H1 (cell line): ENCODE measurements around the gene AMH. TPM values are rescaled to one million over a fixed set of nuclear protein-coding genes. Genes with fewer than 3 reads are reported as not detected.

ENCODE experiments used
- CTCF ChIA-PET: fragments of 300-600 bp; sonication (Branson Sonifier 250); formaldehyde crosslinking; loops from one replicate; lab custom pipeline; 2021; ENCODE audit not compliant: partially characterized antibody; lab: Charles Lee
- POLR2A ChIA-PET: fragments of 300-600 bp; sonication (Branson Sonifier 250); formaldehyde crosslinking; loops from one replicate; lab custom pipeline; 2021; ENCODE audit warnings: inconsistent platforms; ENCODE audit not compliant: partially characterized antibody; lab: Charles Lee
- DNase-seq, 2 experiments: peaks; one replicate each; pipeline versions ENCODE4 v3.0.0 to v3.0.0-alpha.2; 2010 to 2022; ENCODE audit warnings: low spot score in 2 of 2, low read depth in 1 of 2, mixed read lengths in 1 of 2
- FAIRE-seq: peaks from 2 replicates; lab custom pipeline; 2011; peaks lifted over from hg19 to GRCh38; lab: Jason Lieb, UNC
- H2AFZ ChIP-seq: 2 replicates; pipeline ENCODE4 v1.8.1; 2012; ENCODE audit warnings: low read length, inconsistent platforms
- H2AK5ac ChIP-seq: 2 replicates; pipeline ENCODE4 v1.6.1; 2013; ENCODE audit warnings: low read depth, low read length
- H2BK120ac ChIP-seq: replicated peaks from 2 replicates; pipeline ENCODE3; 2013; ENCODE audit warnings: low read depth, low read length, inconsistent platforms
- H2BK12ac ChIP-seq: 2 replicates; pipeline ENCODE4 v1.6.1; 2013; ENCODE audit warnings: low read depth, low read length
- H2BK15ac ChIP-seq: 2 replicates; pipeline ENCODE4 v1.6.1; 2013; ENCODE audit warnings: low read length
- H2BK20ac ChIP-seq: 2 replicates; pipeline ENCODE4 v1.6.1; 2013; ENCODE audit warnings: low read length
- H2BK5ac ChIP-seq: 2 replicates; pipeline ENCODE4 v1.6.1; 2013; ENCODE audit warnings: low read depth, low read length
- H3K14ac ChIP-seq: 2 replicates; pipeline ENCODE4 v1.6.1; 2013; ENCODE audit warnings: inconsistent platforms; ENCODE audit not compliant: insufficient read length
- H3K18ac ChIP-seq: 2 replicates; pipeline ENCODE4 v1.6.1; 2013; ENCODE audit warnings: low read length; ENCODE audit errors: extremely low read depth
- H3K23ac ChIP-seq: 2 replicates; pipeline ENCODE4 v1.6.1; 2013; ENCODE audit warnings: inconsistent platforms; ENCODE audit not compliant: insufficient read length
- H3K23me2 ChIP-seq: 2 replicates; pipeline ENCODE4 v1.6.1; 2013; ENCODE audit warnings: low read depth, low read length
- H3K27ac ChIP-seq: 2 replicates; pipeline ENCODE4 v1.6.1; 2011; ENCODE audit warnings: low read depth, low read length, inconsistent platforms
- H3K27me3 ChIP-seq, 4 experiments: replicated peaks in 1 of 4; 1 replicate in 1 of 4; 2 replicates in 3 of 4; pipeline versions ENCODE4 v1.6.1 to v1.8.1; 2011 to 2013; ENCODE audit warnings: low read length in 3 of 4, mild to moderate bottlenecking in 3 of 4, inconsistent platforms in 2 of 4, mixed read lengths in 2 of 4, moderate library complexity in 1 of 4; ENCODE audit not compliant: control insufficient read depth in 3 of 4, insufficient read depth in 3 of 4; ENCODE audit errors: extremely low read depth in 1 of 4
- H3K36me3 ChIP-seq, 4 experiments: 2 replicates each; pipeline versions ENCODE4 v1.6.1 to v1.8.1; 2011 to 2013; ENCODE audit warnings: mild to moderate bottlenecking in 4 of 4, low read length in 3 of 4, moderate library complexity in 2 of 4, control low read depth in 1 of 4, inconsistent platforms in 1 of 4; ENCODE audit not compliant: insufficient read depth in 4 of 4, control insufficient read depth in 2 of 4
- H3K4ac ChIP-seq: replicated peaks from 2 replicates; pipeline ENCODE3; 2013; ENCODE audit warnings: low read length, low read depth, mixed read lengths, inconsistent platforms; ENCODE audit not compliant: insufficient read length
- H3K4me1 ChIP-seq, 4 experiments: replicated peaks in 1 of 4; 1 replicate in 1 of 4; 2 replicates in 3 of 4; pipeline versions ENCODE4 v1.6.1 to v1.8.1; 2011 to 2013; ENCODE audit warnings: low read length in 3 of 4, inconsistent platforms in 2 of 4, mixed read lengths in 1 of 4; ENCODE audit not compliant: insufficient read depth in 4 of 4, control insufficient read depth in 3 of 4
- H3K4me2 ChIP-seq, 2 experiments: 2 replicates each; pipeline versions ENCODE4 v1.6.1 to v1.8.1; 2011 to 2013; ENCODE audit warnings: low read depth in 2 of 2, low read length in 2 of 2, control low read depth in 1 of 2, inconsistent platforms in 1 of 2, mild to moderate bottlenecking in 1 of 2; ENCODE audit not compliant: insufficient read depth in 1 of 2
- H3K4me3 ChIP-seq, 4 experiments: fragments of 200-600, 300-600 bp in 1 of 4; sonication (generic), shearing (Covaris generic), sonication (Bioruptor Twin) in 1 of 4; 2 replicates each; pipeline versions ENCODE4 v1.5.1 to v1.8.1; 2011 to 2016; ENCODE audit warnings: low read length in 4 of 4, low read depth in 3 of 4, control low read depth in 2 of 4, inconsistent platforms in 2 of 4, mild to moderate bottlenecking in 2 of 4, mixed read lengths in 1 of 4, moderate library complexity in 1 of 4; ENCODE audit not compliant: insufficient read depth in 2 of 4; ENCODE audit errors: extremely low read depth in 1 of 4
- H3K56ac ChIP-seq: replicated peaks from 2 replicates; pipeline ENCODE3; 2013; ENCODE audit warnings: low read depth, mild to moderate bottlenecking, mixed read lengths, low read length, inconsistent platforms; ENCODE audit not compliant: insufficient read length
- H3K79me1 ChIP-seq: 2 replicates; pipeline ENCODE4 v1.6.1; 2013; ENCODE audit warnings: low read depth, low read length, control low read depth
- H3K79me2 ChIP-seq, 2 experiments: 2 replicates each; pipeline versions ENCODE4 v1.6.1 to v1.8.1; 2012 to 2013; ENCODE audit warnings: low read length in 2 of 2, mild to moderate bottlenecking in 2 of 2, inconsistent platforms in 1 of 2; ENCODE audit not compliant: insufficient read depth in 2 of 2, control insufficient read depth in 1 of 2
- H3K9ac ChIP-seq, 4 experiments: replicated peaks in 1 of 4; 1 replicate in 1 of 4; 2 replicates in 3 of 4; pipeline versions ENCODE4 v1.6.1 to v1.8.1; 2011 to 2013; ENCODE audit warnings: low read depth in 3 of 4, low read length in 3 of 4, control low read depth in 2 of 4, mild to moderate bottlenecking in 2 of 4, moderate library complexity in 2 of 4, inconsistent platforms in 1 of 4; ENCODE audit errors: extremely low read depth in 1 of 4
- H3K9me3 ChIP-seq, 2 experiments: 2 replicates each; pipeline versions ENCODE4 v1.6.1 to v1.8.1; 2012 to 2013; ENCODE audit warnings: mild to moderate bottlenecking in 2 of 2, moderate library complexity in 2 of 2, control low read depth in 1 of 2, inconsistent platforms in 1 of 2, low read depth in 1 of 2, low read length in 1 of 2, mixed read lengths in 1 of 2; ENCODE audit not compliant: insufficient read depth in 2 of 2
- H4K20me1 ChIP-seq, 2 experiments: replicated peaks in 1 of 2; 2 replicates each; pipeline versions ENCODE3 to v1.8.1; 2011 to 2013; ENCODE audit warnings: inconsistent platforms in 2 of 2, low read length in 2 of 2, mild to moderate bottlenecking in 1 of 2; ENCODE audit not compliant: insufficient read depth in 2 of 2, control insufficient read depth in 1 of 2
- H4K5ac ChIP-seq: 2 replicates; pipeline ENCODE4 v1.6.1; 2013; ENCODE audit warnings: low read length, low read depth, mixed read lengths, inconsistent platforms; ENCODE audit not compliant: insufficient read length
- H4K8ac ChIP-seq: 2 replicates; pipeline ENCODE4 v1.8.0; 2013; ENCODE audit warnings: mild to moderate bottlenecking, moderate library complexity, low read length, inconsistent platforms; ENCODE audit not compliant: insufficient read depth; ENCODE audit errors: extremely low read depth
- H4K91ac ChIP-seq: replicated peaks from 2 replicates; pipeline ENCODE3; 2013; ENCODE audit warnings: low read length, mixed read lengths, inconsistent platforms; ENCODE audit not compliant: insufficient read length
- ATF2 ChIP-seq: IDR thresholded peaks from 2 replicates; pipeline ENCODE4 v1.6.1; 2012; ENCODE audit warnings: low read length, inconsistent platforms
- NANOG ChIP-seq: IDR thresholded peaks from 2 replicates; pipeline ENCODE4 v1.6.1; 2011; ENCODE audit warnings: low read length, low read depth, mild to moderate bottlenecking, inconsistent platforms; ENCODE audit not compliant: insufficient read depth, poor library complexity, severe bottlenecking
- POLR2A ChIP-seq, 2 experiments: IDR thresholded peaks; 1 replicate in 1 of 2; 2 replicates in 1 of 2; pipeline ENCODE4 v1.6.1; 2011; ENCODE audit warnings: low read depth in 2 of 2, low read length in 2 of 2, mild to moderate bottlenecking in 2 of 2; ENCODE audit errors: control extremely low read depth in 1 of 2
- RXRA ChIP-seq: IDR thresholded peaks from 2 replicates; pipeline ENCODE4 v1.6.1; 2011; ENCODE audit warnings: low read depth, mild to moderate bottlenecking, low read length, moderate library complexity; ENCODE audit not compliant: insufficient read depth
- SIRT6 ChIP-seq: IDR thresholded peaks from one replicate; pipeline ENCODE4 v1.7.1; 2012; ENCODE audit warnings: low read length, inconsistent platforms
- TAF7 ChIP-seq: optimal IDR thresholded peaks from 2 replicates; pipeline ENCODE3; 2011; ENCODE audit warnings: low read depth, mild to moderate bottlenecking, inconsistent platforms, low read length, moderate library complexity, borderline replicate concordance
- WGBS, 2 experiments: shearing (Covaris generic) in 1 of 2; methylation state at CpG; one replicate each; pipeline versions ENCODE4 v1.1.6 to v1.1.7; 2013 to 2015; ENCODE audit warnings: low lambda C conversion rate in 2 of 2, mixed read lengths in 2 of 2, inconsistent platforms in 1 of 2, low coverage in 1 of 2, missing lambda C conversion rate in 1 of 2; ENCODE audit not compliant: insufficient replicate concordance in 2 of 2, insufficient coverage in 1 of 2, insufficient read length in 1 of 2; ENCODE audit errors: extremely low coverage in 1 of 2, missing lambda C conversion rate in 1 of 2; 5-methylcytosine and 5-hydroxymethylcytosine counted together
- polyA plus RNA-seq, 7 experiments: library from polyadenylated mRNA; depleted of rRNA in 3 of 7; stranded (reverse) in 5 of 7; unstranded in 2 of 7; fragments of >200 nt in 5 of 7; fragments of 200-250 nt in 2 of 7; gene quantifications; 1 replicate in 5 of 7; 2 replicates in 1 of 7; 4 replicates in 1 of 7; pipeline versions ENCODE4 v1.2.1 to v1.2.3, GENCODE V29; 2011 to 2013; ENCODE audit warnings: missing spikeins in 2 of 7, mixed read lengths in 2 of 7
- total RNA-seq: library from RNA; stranded (reverse); fragmentation: NEBNext Ultra II Directional; extraction: Animal tissue kit (Norgen Biotek cat#: 25700); gene quantifications from 2 replicates; pipeline ENCODE4 v1.2.1, GENCODE V29; 2021

Gene AMH
- total and polyA plus RNA-seq, 2 of the 8 experiments (the other 6 are each of a cell fraction or from before 2014, with no cell fraction given) = 10.5 to 15.4 TPM

- no peak overlapping the region for H2BK12ac ChIP-seq
- no peak overlapping the region for H3K4me2 ChIP-seq
- peaks cover 26 to 46% of the 10 kb centered on the region in 2 experiments for H3K79me2 ChIP-seq
- H4K20me1 ChIP-seq = peaks cover 35 to 59% of the 10 kb centered on the region in 2 experiments
- H3K56ac ChIP-seq = no peak overlapping the region
- H4K5ac ChIP-seq = no peak overlapping the region
- H3K36me3 ChIP-seq = peaks cover 28 to 49% (median 45%) of the 10 kb centered on the region in 4 experiments
- H3K9ac ChIP-seq = no peak overlapping the region
- no peak overlapping the region for H2BK120ac ChIP-seq
- no peak overlapping the region; the same call in 1 of the 2 replicates for H3K27ac ChIP-seq
- no peak overlapping the region for H3K4me3 ChIP-seq
- FAIRE-seq (no peak), DNase-seq (no peak)
- no peak overlapping the region for H2AK5ac ChIP-seq
- H3K18ac ChIP-seq = no peak overlapping the region
- peaks cover 0 to 10% (median 7%) of the 10 kb centered on the region in 4 experiments; a peak in 5 of 7 replicates for H3K4me1 ChIP-seq
- H3K14ac ChIP-seq = no peak overlapping the region
- no peak overlapping the region for H2BK15ac ChIP-seq
- TF ChIP-seq RXRA (no peak), POLR2A (IDR thresholded peaks at IDR 0.05; ENCODE audit: control extremely low read depth in 1 of 2, low read depth in 2 of 2, low read length in 2 of 2) (no peak), SIRT6 (no peak), ATF2 (no peak), NANOG (no peak), TAF7 (no peak)
- no peaks in the 10 kb centered on the region for H3K27me3 ChIP-seq
- no peaks in the 10 kb centered on the region; the same call in 1 of the 2 replicates for H3K23me2 ChIP-seq
- H3K23ac ChIP-seq = no peak overlapping the region
- no peaks in the 10 kb centered on the region for H3K9me3 ChIP-seq
- no peak overlapping the region for H2BK5ac ChIP-seq
- WGBS, 2 experiments = 94% methylated on average over 20 of the region's 21 CpGs; no CpG with 5 or more reads in 1 of the 2 experiments
- ChIA-PET CTCF (interaction anchor here (0.9 to 2.6 kb wide), 5 partner anchors 9 to 71 kb away, joined by 3 to 11 read pairs (median 4); partner anchors contain the start of gene JSRP1), POLR2A (interaction anchor here (1.1 to 10.3 kb wide), 4 partner anchors 10 to 25 kb away, joined by 3 to 206 read pairs (median 5); partner anchors contain the start of genes AMH and JSRP1)
- H3K4ac ChIP-seq = no peak overlapping the region
- H3K79me1 ChIP-seq = peaks cover 20% of the 10 kb centered on the region
- no peak overlapping the region for H2BK20ac ChIP-seq
- no peak overlapping the region for H4K91ac ChIP-seq
- H2AFZ ChIP-seq = no peak overlapping the region
- no peak overlapping the region for H4K8ac ChIP-seq
Measured at GRCh38 chr19:2244486-2244885, 4.6 kb upstream of the AMH start.
